Epidermal melanocyte (primary cell): ENCODE data around the gene RUNX1.

Source experiments
- DNase-seq: peaks from one replicate; pipeline ENCODE4 v3.0.0; 2011; ENCODE audit warnings: low spot score; ENCODE audit not compliant: insufficient read length

Gene RUNX1

DNA sequence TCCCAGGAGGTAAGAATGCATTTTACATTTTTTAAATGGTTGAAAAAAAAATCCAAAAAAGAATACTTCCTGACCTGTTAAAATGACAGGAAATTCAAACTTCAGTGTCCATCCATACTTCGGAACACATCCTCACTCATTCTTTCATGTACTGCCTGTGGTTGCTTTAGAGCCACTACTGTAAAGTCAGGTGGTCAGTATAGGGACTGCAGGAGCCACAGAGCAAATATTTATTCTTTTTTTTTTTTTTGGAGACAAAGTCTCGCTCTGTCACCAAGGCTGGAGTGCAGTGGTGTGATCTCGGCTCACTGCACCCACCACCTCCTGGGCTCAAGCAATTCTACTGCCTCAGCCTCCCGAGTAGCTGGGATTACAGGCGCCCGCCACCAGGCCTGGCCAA, 255.6 kb downstream of the RUNX1 start:
- DNase-seq, result no peak

- DNase-seq, result no peak
These were observed 256.5 kb downstream of the RUNX1 start for GRCh38 chr21:34792504-34793089.

- no peak for DNase-seq
These were observed 257.2 kb downstream of the RUNX1 start for GRCh38 chr21:34791776-34792503.

DNA sequence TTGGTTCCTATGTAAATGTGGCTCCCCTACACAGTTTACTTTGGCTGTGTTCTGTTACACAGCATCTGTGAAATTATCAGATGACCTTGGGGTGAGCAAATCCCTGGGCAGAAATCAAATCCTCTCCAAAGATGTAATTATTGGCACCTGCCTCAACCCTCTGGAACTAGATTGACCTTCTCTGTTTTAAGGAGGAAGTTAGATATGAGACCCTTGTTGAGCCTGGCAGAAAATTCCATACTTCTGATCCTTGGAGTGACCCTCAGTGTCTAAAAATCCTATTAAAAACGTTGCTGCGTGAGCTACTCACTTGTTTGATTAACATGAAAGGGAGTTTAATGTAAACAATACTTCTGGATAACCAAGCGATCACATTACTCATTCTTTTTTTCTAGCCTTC, 258.3 kb downstream of the RUNX1 start:
- DNase-seq, result no peak

- DNase-seq, result no peak
These were observed 258.8 kb downstream of the RUNX1 start for GRCh38 chr21:34790341-34790740.

DNA sequence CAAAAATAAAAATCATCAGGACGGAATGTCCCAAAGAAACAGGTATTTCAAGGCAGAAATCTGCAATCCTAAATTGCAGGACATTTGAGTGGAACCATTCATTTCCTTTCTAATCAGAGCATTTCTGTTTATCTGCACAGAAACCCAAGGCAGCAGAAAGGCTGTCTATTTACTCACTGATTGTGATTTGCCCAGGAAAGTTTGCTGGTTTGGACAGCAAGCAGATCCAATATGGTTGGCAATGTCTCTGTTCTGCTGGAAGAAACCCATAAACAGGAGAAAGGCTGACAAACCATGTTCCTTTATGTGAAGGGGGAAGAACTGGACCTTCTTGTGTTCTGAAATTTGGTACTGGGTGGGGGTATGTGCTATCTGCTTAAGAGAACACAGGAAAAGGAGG, 260.2 kb downstream of the RUNX1 start:
- no peak for DNase-seq

DNA sequence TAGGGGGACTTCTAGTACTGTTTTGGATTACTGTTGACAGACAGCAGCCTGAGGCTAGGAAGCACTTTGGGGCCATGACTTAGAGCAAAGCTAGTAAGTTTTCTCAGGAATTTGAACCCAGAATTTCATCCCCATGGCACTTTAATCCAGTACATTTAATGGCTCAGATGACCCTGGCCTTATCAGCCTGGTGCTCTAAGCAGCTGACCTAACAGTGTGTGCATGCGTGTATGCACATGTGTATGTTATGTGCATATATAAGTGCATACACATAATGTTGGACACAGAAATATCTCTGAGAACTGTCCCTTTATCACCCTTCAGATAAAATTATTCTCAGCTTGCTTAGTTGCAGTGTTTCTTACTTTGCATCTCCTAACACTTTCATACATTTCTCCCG, 265.3 kb downstream of the RUNX1 start:
- DNase-seq, result no peak

DNA sequence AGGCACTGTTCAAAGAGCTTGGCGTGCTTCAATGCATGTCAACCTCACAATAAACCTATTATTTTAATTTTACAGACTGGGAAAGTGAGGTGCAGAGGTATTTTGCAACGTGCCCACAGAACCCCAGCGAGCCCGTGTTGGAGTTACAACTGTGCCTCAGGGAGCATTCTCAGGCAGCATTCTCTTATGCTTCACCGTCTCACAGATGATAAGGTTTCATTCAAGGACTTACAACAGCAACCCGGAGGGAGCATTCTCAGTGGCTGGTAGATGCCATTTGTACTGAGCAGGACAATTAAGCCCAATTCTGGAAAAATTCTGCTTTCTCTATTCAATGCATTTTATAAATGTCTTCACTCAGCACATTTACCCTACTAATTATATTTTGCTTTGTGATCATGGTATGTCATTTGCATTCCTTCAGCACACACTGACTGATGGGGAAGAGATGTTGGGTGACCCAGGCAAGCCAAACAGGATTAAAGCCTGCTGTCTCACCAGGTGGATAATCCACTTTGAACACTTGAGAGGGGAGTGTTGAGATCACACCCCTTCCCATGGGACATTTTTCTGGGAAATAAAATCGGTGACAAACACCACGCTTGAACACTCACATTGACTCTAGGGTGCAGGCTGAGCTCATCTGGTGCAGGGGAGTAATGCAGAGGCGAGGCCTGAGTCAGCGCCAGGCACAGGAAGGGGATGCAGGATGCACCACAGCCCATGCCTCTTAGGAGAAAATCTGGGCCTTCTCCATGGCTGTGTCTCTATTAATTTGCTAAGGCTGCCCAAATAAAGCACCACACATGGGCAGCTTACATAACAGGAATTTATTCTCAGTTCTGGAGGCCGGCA, 266.4 kb downstream of the RUNX1 start:
- DNase-seq, result no peak

GRCh38 chr21:34781526-34781925, 267.6 kb downstream of the RUNX1 start:
- no peak for DNase-seq

DNA sequence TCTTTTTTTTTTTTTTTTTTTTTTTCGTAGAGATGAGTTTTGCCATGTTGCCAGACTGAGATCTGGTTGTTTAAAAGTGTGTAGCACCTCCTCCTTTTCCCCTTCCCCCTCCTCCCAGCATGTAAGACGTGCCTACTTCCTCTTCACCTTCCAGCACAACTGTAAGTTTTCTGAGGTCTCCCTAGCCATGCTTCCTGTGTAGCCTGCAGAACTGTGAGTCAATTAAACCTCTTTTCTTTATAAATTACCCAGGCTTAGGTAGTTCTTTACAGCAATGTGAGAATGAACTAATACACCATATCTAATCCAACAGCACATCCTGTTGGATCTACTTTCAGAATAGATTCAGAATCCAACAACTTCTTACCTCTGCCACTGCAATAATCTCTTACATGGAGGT, 269.2 kb downstream of the RUNX1 start:
- no peak for DNase-seq

DNA sequence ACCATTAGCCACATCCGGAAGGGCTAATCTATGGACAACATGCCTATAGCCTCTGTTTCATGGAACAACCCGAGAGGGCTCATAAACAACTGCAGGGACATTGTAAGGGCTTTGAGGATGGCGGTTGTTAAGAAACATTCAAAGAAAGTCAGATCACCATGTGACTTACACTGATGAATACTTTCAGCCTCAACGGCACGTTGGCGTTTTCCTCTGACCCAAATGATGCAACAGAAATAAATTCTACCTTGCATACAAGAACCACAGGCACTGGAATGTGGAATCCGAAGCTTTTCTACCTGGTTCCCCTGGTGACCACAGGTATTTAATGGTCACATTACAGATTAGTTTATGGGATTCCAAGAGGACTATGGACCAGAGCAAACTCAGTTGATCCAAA, 273.3 kb downstream of the RUNX1 start:
- DNase-seq, result no peak

GRCh38 chr21:34774750-34775149, 274.4 kb downstream of the RUNX1 start:
- no peak for DNase-seq

- DNase-seq, result no peak
These were observed 277.5 kb downstream of the RUNX1 start for GRCh38 chr21:34771512-34772028.

DNA sequence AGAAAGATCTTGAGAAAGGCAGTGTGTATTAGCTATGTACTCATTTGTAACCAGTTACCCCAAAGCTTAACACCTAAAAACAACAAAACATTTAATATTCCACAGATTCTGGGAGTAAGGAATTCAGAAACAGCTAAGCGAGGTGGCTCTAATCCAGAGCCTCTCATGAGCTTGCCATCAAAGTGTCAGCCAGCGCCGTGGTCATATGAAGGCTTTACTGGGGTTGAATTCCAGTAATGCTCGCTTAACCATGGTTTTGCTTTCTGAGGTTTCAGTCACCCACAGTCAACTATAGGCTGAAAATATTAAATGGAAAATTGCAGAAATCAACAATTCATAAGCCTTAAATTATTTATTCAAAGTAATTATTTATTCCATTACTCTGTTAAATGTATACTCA, 278.5 kb downstream of the RUNX1 start:
- no peak for DNase-seq

- DNase-seq, result no peak
These were observed 280.8 kb downstream of the RUNX1 start for GRCh38 chr21:34768326-34768725.

GRCh38 chr21:34766862-34767261, 282.2 kb downstream of the RUNX1 start:
- DNase-seq, result no peak

GRCh38 chr21:34765619-34766018, 283.5 kb downstream of the RUNX1 start:
- DNase-seq, result no peak

- no peak for DNase-seq
These were observed 284.3 kb downstream of the RUNX1 start for GRCh38 chr21:34764715-34765284.

GRCh38 chr21:34762786-34763185, 286.3 kb downstream of the RUNX1 start:
- DNase-seq, result no peak

- DNase-seq, result no peak
These were observed 287.3 kb downstream of the RUNX1 start for GRCh38 chr21:34761758-34762330.
